ENCODE measurements around the gene NAA16. TPM values are rescaled to one million over a fixed set of nuclear protein-coding genes. Genes with fewer than 3 reads are reported as not detected.

The NAA16 gene
- total and polyA plus RNA-seq, 8 donors: 6.0 to 114 (median 22.6) TPM

GRCh38 chr13:41296879-41297646 is 14.0 kb upstream of the NAA16 start:
- no peak for DNase-seq
- peaks cover 0 to 19% (median 0%) of the 10 kb centered on the region in 4 donors for H3K9me3 ChIP-seq
- no peak overlapping the region for H3K4me3 ChIP-seq
- H3K4me1 ChIP-seq: no peaks in the 10 kb centered on the region
- H3K27ac ChIP-seq: no peak overlapping the region
- no peaks in the 10 kb centered on the region for H3K36me3 ChIP-seq
- intact Hi-C loops (cut with DNase I; ENCODE audit: low total_unique reads): no loop called here
- 65 to 74% (median 70%) methylated on average over 3 of the region's 3 CpGs for WGBS, 5 donors
- H3K27me3 ChIP-seq: no peaks in the 10 kb centered on the region
- TF ChIP-seq, protein P1, sequence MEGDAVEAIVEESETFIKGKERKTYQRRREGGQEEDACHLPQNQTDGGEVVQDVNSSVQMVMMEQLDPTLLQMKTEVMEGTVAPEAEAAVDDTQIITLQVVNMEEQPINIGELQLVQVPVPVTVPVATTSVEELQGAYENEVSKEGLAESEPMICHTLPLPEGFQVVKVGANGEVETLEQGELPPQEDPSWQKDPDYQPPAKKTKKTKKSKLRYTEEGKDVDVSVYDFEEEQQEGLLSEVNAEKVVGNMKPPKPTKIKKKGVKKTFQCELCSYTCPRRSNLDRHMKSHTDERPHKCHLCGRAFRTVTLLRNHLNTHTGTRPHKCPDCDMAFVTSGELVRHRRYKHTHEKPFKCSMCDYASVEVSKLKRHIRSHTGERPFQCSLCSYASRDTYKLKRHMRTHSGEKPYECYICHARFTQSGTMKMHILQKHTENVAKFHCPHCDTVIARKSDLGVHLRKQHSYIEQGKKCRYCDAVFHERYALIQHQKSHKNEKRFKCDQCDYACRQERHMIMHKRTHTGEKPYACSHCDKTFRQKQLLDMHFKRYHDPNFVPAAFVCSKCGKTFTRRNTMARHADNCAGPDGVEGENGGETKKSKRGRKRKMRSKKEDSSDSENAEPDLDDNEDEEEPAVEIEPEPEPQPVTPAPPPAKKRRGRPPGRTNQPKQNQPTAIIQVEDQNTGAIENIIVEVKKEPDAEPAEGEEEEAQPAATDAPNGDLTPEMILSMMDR (IDR thresholded peaks at IDR 0.05): no peak
- TF ChIP-seq POLR2AphosphoS5 (IDR thresholded peaks at IDR 0.05) (no peak), POLR2A (IDR thresholded peaks at IDR 0.05) (no peak), EP300 (IDR thresholded peaks at IDR 0.05) (no peak)

- no peak overlapping the region for H3K27ac ChIP-seq
- 81 to 89% (median 83%) methylated on average over 4 of the region's 4 CpGs for WGBS, 5 donors
- H3K4me1 ChIP-seq: no peaks in the 10 kb centered on the region
- H3K36me3 ChIP-seq: no peaks in the 10 kb centered on the region
- no peak for DNase-seq
- TF ChIP-seq POLR2A (IDR thresholded peaks at IDR 0.05) (no peak), POLR2AphosphoS5 (IDR thresholded peaks at IDR 0.05) (no peak), EP300 (IDR thresholded peaks at IDR 0.05) (no peak)
- TF ChIP-seq, protein P1 (IDR thresholded peaks at IDR 0.05): no peak
- no peak overlapping the region for H3K4me3 ChIP-seq
- H3K9me3 ChIP-seq: no peaks in the 10 kb centered on the region
- H3K27me3 ChIP-seq: no peaks in the 10 kb centered on the region
- intact Hi-C loops (cut with DNase I; ENCODE audit: low total_unique reads): no loop called here
Measured at GRCh38 chr13:41299316-41300094, 11.6 kb upstream of the NAA16 start.

DNA sequence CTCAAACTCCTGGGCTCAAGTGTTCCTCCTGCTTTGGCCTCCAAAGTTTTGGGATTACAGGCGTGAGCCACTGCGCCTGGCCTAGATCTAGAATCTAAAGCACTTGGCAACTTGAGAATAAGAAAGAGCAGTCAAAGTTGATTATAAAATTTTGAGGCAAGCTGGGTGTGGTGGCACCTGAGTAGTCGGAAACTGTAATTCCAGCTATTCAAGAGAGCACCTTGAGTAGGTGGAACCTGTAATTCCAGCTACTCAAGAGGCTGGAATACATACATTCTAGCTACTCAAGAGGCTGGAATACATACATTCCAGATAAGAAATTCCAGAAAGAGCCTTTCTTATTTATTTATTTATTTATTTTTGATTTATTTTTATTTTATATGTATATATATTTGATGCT is 8.3 kb upstream of the NAA16 start:
- peak in 1 of 2 donors; percentile 43 for DNase-seq
- TF ChIP-seq EP300 (IDR thresholded peaks at IDR 0.05) (no peak), POLR2AphosphoS5 (IDR thresholded peaks at IDR 0.05) (no peak), POLR2A (IDR thresholded peaks at IDR 0.05) (no peak)
- TF ChIP-seq, protein P1 (IDR thresholded peaks at IDR 0.05): no peak
- Histone ChIP-seq H3K9me3 (no peaks in the 10 kb centered on the region), H3K36me3 (no peaks in the 10 kb centered on the region), H3K4me1 (peaks cover 0 to 6% (median 0%) of the 10 kb centered on the region in 4 donors), H3K4me3 (no peak overlapping the region), H3K27ac (no peak overlapping the region), H3K27me3 (no peaks in the 10 kb centered on the region)
- WGBS, 5 donors: 89 to 97% (median 91%) methylated on average over 3 of the region's 3 CpGs
- intact Hi-C loops (cut with DNase I; ENCODE audit: low total_unique reads): no loop called here

DNA sequence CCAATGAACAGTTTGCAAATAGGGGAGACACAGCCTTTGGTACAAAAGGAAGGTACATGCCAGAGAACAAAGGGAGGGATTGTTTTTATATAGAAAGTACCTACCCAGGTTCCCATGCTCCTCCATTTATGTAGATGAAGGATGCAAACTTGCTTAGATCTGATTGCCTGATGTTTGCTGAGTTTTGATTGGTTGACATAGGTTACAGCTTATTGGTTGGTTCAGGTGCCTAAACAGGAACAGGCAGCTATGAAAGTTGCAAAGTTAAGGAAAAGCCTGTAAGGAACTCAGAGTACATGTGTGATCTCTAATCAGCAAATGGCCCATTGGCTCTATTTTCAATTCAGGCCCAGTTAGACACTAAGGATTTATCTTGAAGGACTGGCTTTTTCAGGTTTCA is 6.5 kb upstream of the NAA16 start:
- DNase-seq: no peak
- Histone ChIP-seq H3K27me3 (no peaks in the 10 kb centered on the region), H3K36me3 (no peaks in the 10 kb centered on the region), H3K4me1 (peaks cover 0 to 6% (median 0%) of the 10 kb centered on the region in 4 donors), H3K9me3 (no peaks in the 10 kb centered on the region), H3K4me3 (no peak overlapping the region), H3K27ac (no peak overlapping the region)
- intact Hi-C loops (cut with DNase I; ENCODE audit: low total_unique reads): no loop called here
- TF ChIP-seq EP300 (IDR thresholded peaks at IDR 0.05) (no peak), POLR2A (IDR thresholded peaks at IDR 0.05) (no peak), POLR2AphosphoS5 (IDR thresholded peaks at IDR 0.05) (no peak)
- TF ChIP-seq, protein P1 (IDR thresholded peaks at IDR 0.05): no peak

Measured in stomach (tissue), 9 donors.